ENCODE measurements around the gene BACE1.
A peak's percentile ranks its signal among the peaks of the same experiment; 100 is the strongest.

The BACE1 gene

DNA sequence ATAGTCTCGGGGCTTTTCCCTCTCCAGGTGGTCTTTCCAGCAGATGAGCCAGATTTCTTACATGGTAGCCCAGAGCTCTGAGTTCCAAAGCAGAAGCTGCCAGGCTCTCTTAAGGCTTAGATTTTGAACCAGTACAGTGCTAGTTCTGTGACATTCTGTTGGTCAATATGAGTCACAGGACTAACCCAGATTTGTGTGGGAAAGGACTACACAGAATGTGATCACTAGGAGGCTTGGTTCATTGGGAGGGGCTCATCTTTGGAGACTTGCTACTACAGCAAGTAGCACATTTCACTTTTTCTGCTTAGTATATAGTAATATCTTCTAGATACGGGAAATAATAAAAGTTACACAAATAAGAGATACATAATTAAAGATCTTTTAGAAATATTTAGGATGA is 59.5 kb downstream of the BACE1 start:
- no peak for DNase-seq (ENCODE audit: low spot score)
- TF ChIP-seq, protein P1, sequence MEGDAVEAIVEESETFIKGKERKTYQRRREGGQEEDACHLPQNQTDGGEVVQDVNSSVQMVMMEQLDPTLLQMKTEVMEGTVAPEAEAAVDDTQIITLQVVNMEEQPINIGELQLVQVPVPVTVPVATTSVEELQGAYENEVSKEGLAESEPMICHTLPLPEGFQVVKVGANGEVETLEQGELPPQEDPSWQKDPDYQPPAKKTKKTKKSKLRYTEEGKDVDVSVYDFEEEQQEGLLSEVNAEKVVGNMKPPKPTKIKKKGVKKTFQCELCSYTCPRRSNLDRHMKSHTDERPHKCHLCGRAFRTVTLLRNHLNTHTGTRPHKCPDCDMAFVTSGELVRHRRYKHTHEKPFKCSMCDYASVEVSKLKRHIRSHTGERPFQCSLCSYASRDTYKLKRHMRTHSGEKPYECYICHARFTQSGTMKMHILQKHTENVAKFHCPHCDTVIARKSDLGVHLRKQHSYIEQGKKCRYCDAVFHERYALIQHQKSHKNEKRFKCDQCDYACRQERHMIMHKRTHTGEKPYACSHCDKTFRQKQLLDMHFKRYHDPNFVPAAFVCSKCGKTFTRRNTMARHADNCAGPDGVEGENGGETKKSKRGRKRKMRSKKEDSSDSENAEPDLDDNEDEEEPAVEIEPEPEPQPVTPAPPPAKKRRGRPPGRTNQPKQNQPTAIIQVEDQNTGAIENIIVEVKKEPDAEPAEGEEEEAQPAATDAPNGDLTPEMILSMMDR (conservative IDR thresholded peaks at IDR 0.05; ENCODE audit: low read depth), result no peak
- ChIA-PET CTCF (interaction anchor here (0.8 kb wide), 1 partner anchor 17 kb away, joined by 3 read pairs; no protein-coding TSS in a partner anchor), POLR2A (ENCODE audit: low non-redundant PET) (no interaction called here)
- no peak overlapping the region for H3K27ac ChIP-seq

DNA sequence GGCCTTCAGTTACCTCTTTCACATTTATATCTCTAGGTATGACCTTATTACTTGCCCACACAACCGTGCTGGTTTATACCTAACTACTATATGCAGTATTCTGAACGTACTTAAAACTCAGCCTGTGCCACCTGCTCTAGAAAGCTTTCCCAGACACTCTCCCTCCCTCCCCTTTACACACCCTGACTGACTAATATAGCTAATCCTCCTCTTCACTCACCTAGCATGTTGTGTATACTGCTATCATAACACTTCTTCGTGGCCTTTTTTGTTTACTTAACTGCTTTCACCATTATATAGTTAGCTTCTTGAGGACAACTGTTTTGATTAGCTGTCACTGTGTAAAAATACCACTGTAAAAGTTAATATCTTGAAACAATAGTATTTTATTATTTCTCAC is 60.1 kb downstream of the BACE1 start:
- CTCF ChIA-PET, result interaction anchor here (0.6 to 0.8 kb wide), 2 partner anchors 13 to 16 kb away, joined by 3 read pairs; no protein-coding TSS in a partner anchor
- TF ChIP-seq, protein P1 (conservative IDR thresholded peaks at IDR 0.05; ENCODE audit: low read depth), result no peak
- no peak for DNase-seq (ENCODE audit: low spot score)
- POLR2A ChIA-PET (ENCODE audit: low non-redundant PET), result no interaction called here
- no peak overlapping the region for H3K27ac ChIP-seq

DNA sequence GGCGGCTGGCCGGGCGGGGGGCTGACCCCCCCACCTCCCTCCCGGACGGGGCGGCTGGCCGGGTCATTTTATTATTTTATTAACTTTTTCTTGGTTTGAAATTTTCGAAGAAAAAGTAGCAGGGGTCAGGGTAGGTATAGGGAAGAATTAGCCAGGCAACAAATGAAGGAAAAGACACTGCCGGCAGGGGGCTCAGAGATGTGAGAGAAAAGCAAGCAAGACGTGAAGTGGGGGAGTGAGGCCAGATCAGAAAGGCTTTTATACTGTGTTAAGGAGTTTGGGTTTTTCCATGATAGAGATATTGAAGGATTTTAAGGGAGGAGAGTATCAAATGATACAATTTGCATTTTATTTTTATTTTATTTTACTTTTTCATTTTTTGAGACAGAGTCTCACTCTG is 64.5 kb downstream of the BACE1 start:
- POLR2A ChIA-PET (ENCODE audit: low non-redundant PET), result no interaction called here
- no peak overlapping the region for H3K27ac ChIP-seq
- TF ChIP-seq, protein P1 (conservative IDR thresholded peaks at IDR 0.05; ENCODE audit: low read depth), result no peak
- no peak for DNase-seq (ENCODE audit: low spot score)
- CTCF ChIA-PET, result no interaction called here

DNA sequence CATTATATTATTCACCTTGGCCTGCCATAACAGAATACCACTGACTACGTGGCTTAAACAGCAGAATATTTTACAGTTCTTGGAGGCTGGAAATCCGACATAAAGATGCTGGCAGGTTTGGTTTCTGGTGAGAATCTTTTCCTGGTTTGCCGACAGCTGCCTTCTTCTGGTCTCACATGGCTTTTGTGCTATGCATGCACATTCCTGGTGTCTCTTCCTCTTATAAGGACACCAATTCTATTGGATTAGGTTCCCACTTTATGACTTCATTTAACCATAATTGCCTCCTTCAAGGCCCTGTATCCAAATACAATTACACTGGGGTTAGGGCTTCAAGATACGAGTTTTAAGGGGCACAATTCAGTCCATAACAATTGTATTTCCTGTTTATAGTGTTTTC is 66.5 kb downstream of the BACE1 start:
- POLR2A ChIA-PET (ENCODE audit: low non-redundant PET), result no interaction called here
- no peak for DNase-seq (ENCODE audit: low spot score)
- TF ChIP-seq, protein P1 (conservative IDR thresholded peaks at IDR 0.05; ENCODE audit: low read depth), result no peak
- CTCF ChIA-PET, result no interaction called here
- H3K27ac ChIP-seq, result no peak overlapping the region

DNA sequence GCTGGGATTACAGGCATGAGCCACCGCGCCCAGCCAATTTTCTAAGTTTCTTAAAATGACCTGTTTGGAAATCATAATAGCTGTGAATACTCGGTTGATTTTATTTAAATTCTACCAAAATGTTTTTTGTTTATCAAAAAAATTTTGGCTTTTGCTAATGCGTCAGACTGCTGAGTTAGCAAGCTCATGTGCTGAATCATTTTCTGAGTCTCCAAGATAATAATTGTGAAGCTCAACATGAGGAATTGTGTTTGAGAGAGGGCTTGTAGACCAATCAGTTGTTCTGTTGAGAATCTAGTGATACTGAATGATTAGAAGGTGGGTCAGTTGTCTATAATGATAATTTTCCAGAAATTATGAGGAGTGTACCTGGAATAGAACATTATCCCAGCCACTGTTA is 67.7 kb downstream of the BACE1 start:
- no peak overlapping the region for H3K27ac ChIP-seq
- DNase-seq (ENCODE audit: low spot score), result no peak
- TF ChIP-seq, protein P1 (conservative IDR thresholded peaks at IDR 0.05; ENCODE audit: low read depth), result no peak
- POLR2A ChIA-PET (ENCODE audit: low non-redundant PET), result no interaction called here
- CTCF ChIA-PET, result no interaction called here

DNA sequence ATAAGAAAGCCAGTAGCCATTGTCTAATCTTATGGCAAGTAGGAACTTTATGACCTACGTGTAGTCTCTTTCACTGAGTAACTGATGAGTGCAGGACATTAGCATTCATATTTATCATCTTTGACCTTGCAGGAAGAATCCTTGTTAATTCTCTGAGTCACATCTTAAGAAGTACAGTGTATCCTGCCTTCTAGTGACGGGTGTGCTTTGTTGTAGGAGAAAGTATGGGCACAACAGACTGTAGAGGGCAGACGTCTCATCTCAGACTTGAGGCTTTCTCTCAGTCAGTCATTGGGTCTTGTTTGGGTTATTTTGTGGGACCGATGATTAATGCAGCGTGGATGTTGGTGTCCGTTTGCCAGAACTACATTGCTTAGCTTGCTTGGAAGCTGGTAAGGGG is 76.8 kb downstream of the BACE1 start:
- POLR2A ChIA-PET (ENCODE audit: low non-redundant PET), result no interaction called here
- CTCF ChIA-PET, result interaction anchor here (0.6 to 1.0 kb wide), 3 partner anchors 12 to 36 kb away, joined by 3 read pairs; no protein-coding TSS in a partner anchor
- peak; percentile 78 for DNase-seq (ENCODE audit: low spot score)
- TF ChIP-seq, protein P1 (conservative IDR thresholded peaks at IDR 0.05; ENCODE audit: low read depth), result no peak
- H3K27ac ChIP-seq, result no peak overlapping the region

DNA sequence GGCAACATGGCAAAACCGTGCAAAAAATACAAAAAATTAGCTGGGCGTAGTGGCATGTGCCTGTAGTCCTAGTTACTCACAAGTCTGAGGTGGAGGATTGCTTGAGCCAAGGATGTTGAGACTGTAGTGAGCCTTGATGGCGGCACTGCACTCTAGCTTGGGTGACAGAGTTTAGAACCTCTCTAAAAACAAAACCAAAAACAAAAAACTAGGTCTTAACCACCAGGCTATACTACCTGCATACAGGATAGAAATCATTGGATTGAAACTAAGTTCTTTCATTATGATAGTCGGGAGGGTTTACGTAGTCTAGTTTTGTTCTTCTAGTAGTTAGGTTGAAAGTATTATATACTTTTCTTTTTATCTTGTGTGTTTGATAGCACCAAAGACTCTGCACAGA is 77.8 kb downstream of the BACE1 start:
- CTCF ChIA-PET, result no interaction called here
- POLR2A ChIA-PET (ENCODE audit: low non-redundant PET), result no interaction called here
- no peak overlapping the region for H3K27ac ChIP-seq
- no peak for DNase-seq (ENCODE audit: low spot score)
- TF ChIP-seq, protein P1 (conservative IDR thresholded peaks at IDR 0.05; ENCODE audit: low read depth), result no peak
